ENCODE measurements around the gene C19orf85.

DNA sequence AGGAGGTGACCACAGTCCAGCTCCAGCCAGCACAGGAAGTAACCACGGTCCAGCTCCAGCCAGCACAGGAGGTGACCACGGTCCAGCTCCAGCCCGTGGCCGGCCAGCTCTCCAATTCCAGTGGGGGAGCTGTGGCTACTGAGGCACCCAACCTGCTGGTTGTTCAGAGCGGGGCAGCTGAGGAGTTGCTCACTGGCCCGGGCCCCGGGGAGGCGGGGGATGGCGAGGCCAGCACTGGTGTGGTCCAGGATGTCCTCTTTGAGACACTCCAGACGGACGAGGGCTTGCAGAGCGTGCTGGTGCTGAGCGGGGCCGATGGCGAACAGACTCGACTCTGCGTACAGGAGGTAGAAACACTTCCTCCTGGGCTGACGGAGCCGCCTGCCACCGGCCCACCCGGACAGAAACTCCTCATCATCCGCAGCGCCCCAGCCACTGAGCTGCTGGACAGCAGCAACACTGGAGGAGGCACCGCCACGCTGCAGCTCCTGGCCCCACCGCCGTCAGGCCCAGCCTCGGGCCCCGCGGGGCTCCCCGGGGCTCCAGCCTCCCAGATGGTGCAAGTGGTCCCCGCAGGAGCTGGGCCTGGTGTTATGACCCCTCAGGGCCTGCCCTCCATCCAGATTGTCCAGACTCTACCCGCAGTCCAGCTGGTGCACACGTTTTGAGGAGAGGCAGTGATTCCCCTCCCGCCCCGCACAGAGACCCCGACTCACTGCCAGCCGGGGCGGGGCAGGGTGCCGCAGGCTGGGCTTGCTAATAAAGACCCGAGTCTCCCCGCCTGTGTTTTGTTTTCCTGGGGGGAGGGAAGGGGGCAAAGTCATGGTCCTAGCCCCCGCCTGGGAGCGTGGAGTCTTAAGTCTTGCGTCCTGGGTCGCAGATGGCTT, 19.4 kb upstream of the C19orf85 start:
- no peak for TF ChIP-seq CTCF (IDR thresholded peaks at IDR 0.05)
- no peak for TF ChIP-seq HDAC2 (IDR thresholded peaks at IDR 0.05)
- TF ChIP-seq KDM5A (IDR thresholded peaks at IDR 0.05), result no peak
- no peak for TF ChIP-seq USF2 (IDR thresholded peaks at IDR 0.05)
- no peak for TF ChIP-seq FOSL2 (IDR thresholded peaks at IDR 0.05)
- TF ChIP-seq FOSL2 (CRISPR knock-in tag; IDR thresholded peaks at IDR 0.05), result no peak
- no peak; the same call in 1 of the 2 replicates for TF ChIP-seq REST (IDR thresholded peaks at IDR 0.05)
